NCI-H510A (cell line): ENCODE measurements around the gene MAD1L1.

Experiments used
- DNase-seq: peaks from one replicate; lab custom pipeline; 2025; lab: John Stamatoyannopoulos, UW

The MAD1L1 gene

DNA sequence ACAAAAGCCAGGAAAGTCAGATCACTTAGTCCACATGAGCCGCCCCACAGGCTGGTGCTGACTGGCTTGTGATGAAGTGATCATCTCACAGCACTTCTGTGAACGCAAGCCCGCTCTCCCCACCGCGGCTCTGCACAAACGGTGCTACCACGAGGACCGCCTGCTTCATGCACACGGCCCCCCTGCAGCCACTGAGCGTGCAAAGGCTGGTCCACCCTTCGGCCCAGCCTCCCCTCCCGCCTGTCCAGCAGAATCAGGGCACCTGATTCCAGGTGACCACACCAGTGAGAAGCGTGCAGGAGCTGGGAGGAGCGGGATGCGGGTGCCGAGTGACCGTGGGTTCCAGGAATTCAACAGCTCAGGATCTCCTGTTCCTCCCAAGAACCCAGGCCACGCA is 32.2 kb downstream of the MAD1L1 start:
- no peak for DNase-seq

- no peak for DNase-seq
Observed at GRCh38 chr7:2199956-2200583, 32.7 kb downstream of the MAD1L1 start.

GRCh38 chr7:2199528-2199927 is 33.2 kb downstream of the MAD1L1 start:
- DNase-seq, result no peak

DNA sequence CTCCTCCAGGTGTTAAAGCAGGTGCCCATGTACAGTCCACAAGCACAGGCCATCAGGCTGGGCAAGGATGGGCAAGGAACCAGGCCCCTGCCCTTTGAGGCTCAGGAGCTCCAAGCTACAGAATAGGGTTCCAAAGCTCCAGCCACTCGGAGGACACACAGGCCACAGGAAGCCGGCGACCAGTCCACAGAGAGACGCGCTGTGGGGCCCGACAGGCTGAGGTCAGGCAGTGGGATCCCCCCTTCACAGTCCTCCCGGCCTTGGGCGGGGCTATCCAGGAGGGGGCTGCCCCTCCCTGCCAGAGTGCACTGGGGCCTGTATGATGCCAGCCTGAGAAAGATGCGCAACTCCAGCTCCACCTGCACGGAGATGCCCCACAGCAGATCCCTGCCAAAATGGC is 34.0 kb downstream of the MAD1L1 start:
- DNase-seq, result no peak

DNA sequence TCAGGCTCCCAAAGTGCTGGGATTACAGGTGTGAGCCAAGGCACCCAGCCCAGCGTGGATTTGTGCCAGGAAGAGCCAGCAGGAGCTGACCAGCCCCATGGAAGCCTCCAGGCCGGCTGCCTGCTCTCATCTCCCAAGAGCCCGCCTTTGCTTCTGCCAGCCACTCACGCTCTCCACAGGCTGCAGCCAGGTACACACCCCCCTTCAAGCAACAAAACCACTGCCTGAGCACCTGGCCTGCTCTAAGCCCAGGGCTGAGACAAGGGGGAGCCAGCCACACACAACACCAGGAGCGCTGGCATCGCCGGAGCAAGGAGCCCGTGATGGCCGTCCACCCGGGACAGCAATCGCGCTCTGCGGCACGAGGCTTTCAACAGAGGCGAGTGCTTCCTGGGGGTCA is 34.5 kb downstream of the MAD1L1 start:
- DNase-seq, result peak; percentile 95

- no peak for DNase-seq
Observed at GRCh38 chr7:2197436-2198155, 35.1 kb downstream of the MAD1L1 start.

GRCh38 chr7:2196381-2197378 is 36.1 kb downstream of the MAD1L1 start:
- DNase-seq, result peak; percentile 87

DNA sequence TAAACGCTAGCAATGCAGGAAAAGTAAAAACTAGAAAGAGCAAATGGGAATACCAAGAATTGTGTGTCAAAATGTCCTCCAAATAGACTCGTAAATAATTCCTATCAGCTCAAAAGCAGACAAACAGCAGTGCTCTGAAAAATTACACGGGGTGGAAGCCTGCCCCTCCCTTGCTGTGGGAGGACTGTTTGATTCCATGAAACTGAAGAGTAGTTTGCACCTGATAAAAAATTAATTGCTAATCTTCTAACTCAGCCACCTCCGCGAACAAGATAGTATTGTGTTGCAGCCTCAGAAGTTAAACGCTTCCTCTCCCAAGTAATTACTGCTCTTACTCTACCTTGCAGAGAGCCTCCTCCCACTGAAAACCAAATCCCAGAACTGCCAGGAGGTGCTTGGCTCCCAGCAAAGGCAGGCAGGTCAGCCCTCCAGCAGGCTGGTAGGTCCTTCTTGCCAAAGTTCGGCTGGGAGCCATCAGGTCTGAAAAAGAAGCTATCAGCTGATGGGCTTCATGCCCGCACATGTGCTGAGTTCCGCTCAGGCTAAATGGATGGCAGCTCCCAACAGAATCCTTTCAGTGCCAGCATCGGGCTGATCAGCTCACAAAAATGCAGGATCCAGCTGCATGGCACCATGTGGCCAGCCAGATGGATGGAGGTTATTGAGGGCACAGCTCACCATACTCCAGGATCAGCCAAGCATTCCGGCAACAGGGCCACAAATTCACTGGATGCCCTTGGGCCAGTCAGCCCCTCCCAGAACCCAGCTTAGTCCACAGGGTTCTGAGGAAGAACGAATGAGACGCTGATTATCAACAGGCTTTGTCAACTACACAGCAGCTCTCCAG is 37.1 kb downstream of the MAD1L1 start:
- DNase-seq, result peak; percentile 73

DNA sequence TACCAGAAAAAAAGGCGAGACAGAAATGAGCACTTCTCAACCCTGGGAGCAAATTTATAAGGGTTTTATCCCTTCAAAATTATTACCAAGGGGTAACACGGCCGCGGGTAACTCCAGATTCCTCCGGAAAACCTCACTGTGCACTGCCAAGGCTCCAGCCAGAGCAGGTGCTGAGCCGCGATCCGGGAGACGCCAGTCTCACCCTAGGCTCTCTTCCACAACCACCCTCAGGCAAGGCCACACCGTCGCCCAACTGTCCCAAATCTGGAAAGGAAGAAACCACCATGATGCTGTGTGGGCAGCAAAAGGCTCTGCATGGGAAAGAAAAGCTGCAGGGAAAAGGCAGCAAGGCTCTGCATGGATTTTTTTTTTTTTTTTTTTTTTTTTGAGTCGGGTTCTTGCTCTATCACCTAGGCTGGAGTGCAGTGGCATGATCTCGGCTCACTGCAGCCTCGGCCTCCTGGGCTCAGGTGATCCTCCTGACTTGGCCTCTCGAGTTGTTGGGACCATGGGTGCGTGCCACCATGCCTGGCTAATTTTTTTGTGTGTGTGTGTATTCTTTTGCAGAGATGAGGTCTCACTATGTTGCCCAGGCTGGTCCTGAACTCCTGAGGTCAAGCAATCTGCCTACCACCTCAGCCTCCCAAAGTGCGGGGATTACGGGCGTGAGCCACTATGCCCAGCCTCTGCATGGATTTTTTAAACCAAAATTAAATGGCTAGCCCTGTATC is 39.0 kb downstream of the MAD1L1 start:
- no peak for DNase-seq

DNA sequence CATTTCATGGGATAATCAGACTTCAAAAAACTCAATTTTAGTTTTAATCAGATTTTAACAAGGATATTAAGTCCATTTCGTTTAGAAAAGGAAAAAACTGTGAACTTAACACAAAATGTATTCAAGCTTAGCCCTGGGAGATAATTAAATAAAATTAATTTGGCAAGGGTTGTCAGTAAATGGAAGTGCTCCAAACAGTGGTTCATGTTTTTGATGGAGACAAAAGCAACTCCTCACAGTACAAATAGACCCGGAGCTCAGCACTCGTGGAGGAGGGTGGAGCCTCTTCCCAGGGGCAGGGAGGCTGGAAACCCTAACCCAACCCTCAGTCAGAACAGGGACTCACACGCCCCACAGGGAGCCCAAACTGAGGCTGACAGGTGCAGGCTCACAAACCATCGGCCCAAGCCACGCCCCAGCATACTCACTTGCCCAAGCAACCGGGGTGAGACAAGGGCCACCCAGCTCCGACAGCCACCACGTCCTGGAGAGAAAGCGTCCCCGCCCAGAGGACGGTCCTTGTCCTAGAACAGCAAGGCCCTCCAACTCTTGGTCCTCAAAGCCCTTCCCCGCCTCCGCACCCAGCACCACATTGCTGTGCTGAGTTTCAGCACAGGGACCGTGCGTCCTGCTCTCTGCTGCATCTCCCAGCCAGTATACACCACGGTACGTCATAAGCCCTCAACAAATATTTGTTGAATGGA is 39.8 kb downstream of the MAD1L1 start:
- peak; percentile 99 for DNase-seq

DNA sequence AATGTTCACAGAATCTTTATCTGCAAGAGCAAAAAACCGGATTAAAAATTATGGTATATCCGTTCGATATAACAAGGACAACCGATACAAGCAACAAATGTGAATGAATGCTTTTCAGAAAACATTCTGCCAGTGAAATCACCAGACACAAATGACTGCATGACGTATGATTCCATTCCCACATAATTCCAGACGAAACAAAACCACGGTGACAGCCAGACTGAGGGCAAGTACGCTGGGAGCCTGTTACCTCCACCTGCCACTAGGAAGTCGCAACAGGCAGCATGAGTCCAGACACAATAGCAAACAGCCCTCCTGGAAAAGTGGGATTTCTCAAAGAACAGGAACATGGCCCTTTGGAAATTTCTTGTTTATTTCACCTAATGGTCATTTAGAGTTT is 41.7 kb downstream of the MAD1L1 start:
- peak; percentile 57 for DNase-seq

DNA sequence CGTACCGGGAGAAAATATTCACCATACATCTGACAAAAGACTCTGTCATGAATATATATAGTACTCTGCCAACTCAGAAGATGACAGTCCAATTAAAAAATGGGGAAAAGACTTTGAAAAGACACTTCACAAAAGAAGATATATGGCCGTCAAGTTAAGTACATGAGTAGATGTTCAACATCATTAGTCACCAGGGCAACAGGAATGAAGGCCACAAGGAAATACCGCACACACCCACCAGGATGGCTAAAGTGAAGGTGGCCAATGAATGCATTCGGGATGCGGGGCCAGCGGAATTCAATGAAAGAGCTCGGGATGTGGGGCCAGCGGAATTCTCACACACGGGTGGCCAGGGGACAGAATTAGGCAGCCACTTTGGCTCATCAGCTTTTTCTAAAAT is 42.2 kb downstream of the MAD1L1 start:
- DNase-seq, result peak; percentile 89

DNA sequence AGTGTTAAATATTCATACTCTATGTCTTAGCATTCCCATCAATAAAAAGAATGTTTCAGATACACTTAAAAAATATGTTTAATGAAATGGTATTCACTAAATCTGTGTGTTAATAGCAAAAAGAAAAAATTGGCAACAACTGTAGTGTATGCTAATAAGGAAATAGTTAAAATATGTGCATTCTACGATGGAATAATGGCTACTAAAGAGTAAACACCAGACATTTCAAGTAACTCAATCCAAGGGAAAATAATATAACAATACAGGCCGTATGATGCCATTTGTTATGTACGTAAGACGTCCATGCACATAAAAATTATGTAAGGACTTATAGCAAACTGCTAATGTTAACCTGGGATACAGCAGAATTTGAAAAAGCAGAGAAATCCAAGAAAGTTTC is 46.6 kb downstream of the MAD1L1 start:
- DNase-seq, result no peak

GRCh38 chr7:2185715-2186114 is 47.0 kb downstream of the MAD1L1 start:
- DNase-seq, result no peak

DNA sequence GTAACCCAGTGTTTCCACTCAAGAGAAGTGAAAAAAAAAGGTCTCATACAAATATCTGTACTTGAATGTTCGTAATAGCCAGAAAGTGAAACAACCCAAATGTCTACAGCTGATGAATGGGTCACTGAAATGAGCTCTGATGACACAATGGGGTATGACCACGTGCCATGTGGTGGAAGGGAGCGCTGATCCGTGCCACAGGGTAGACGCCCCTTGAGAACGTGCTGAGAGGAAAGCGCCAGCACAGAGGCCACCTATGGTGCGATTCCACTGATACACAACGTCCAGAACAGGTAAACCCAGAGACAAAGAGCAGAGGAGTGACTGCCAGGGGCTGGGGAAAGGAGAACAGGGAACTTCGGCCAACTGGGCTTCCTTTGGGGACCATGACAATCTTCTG is 50.3 kb downstream of the MAD1L1 start:
- no peak for DNase-seq

DNA sequence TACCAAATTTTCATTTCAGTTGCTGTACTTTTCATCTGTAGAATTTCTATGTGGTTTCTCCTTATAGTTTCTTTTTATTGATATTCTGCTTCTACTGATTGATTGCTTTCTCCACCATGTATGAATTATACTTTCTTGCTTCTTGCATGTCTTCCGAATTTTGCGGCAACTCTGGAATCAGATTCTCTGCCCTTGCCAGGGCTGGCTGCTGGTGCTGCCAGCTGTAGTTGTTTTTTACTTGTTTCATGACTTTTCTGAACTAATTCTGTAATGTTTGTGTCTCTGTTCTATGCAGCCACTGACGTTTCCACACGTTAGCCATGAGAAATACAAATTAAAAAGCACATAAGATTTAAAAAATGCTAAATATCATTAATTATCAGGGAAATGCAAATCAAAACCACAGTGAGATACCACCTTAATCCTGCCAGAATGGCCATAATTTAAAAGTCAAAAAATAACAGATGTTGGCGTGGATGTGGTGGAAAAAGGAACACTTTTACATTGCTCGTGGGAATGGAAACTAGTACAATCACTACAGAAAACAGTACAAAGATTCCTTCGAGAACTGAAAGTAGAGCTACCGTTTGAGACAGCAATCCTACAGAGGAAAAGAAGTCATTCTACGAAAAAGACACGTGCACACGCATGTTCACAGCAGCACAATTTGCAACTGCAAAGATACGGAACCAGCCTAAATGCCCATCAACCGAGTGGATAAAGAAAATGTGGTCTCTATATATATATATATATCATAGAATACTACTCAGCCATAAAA is 51.5 kb downstream of the MAD1L1 start:
- DNase-seq, result no peak

- DNase-seq, result no peak
Observed at GRCh38 chr7:2180081-2180480, 52.7 kb downstream of the MAD1L1 start.

- no peak for DNase-seq
Observed at GRCh38 chr7:2175514-2175913, 57.2 kb downstream of the MAD1L1 start.

GRCh38 chr7:2175091-2175490 is 57.7 kb downstream of the MAD1L1 start:
- no peak for DNase-seq
